ENCODE data around the gene TMF1.

The TMF1 gene

DNA sequence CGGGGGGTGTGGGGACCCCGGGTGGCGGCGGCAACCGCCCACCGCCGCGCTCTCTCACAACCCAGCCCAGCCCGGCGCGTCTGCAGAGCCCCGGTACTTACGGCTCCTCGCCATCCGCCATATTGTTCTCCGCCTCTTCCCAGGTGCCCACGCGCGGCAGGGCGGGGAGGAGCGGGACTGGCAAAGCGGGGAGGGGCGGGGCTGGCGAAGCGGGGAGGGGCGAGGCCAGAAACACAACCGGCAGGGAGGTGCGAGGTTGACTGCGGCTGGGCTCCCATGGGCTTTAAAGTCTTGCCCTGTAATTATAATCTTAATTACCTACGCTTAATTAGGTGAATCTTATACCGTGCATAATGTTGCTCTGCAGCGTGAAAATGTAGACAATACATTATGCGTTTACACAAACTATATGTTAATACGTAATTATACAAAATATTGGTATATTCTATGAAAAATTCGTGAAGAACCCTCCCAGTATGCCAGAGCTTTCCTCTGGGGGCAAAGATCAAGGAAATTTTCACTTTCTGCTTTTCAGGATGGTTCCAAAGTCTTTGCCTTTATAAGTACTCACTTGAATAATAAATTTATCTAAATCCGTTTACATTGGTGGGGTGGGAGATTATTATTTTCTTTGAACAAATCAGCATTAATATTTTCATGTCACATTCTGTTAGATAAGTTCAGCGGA is 28.2 kb upstream of the TMF1 start, which contains the start of gene UBA3:
UBA3 (minus strand) TSS at position 133 of the 688 bp plus-strand sequence; CDS start at position 121, 12 bp downstream.
- no peak for FAIRE-seq
- peak; percentile 53 for DNase-seq (ENCODE audit: low spot score)

DNA sequence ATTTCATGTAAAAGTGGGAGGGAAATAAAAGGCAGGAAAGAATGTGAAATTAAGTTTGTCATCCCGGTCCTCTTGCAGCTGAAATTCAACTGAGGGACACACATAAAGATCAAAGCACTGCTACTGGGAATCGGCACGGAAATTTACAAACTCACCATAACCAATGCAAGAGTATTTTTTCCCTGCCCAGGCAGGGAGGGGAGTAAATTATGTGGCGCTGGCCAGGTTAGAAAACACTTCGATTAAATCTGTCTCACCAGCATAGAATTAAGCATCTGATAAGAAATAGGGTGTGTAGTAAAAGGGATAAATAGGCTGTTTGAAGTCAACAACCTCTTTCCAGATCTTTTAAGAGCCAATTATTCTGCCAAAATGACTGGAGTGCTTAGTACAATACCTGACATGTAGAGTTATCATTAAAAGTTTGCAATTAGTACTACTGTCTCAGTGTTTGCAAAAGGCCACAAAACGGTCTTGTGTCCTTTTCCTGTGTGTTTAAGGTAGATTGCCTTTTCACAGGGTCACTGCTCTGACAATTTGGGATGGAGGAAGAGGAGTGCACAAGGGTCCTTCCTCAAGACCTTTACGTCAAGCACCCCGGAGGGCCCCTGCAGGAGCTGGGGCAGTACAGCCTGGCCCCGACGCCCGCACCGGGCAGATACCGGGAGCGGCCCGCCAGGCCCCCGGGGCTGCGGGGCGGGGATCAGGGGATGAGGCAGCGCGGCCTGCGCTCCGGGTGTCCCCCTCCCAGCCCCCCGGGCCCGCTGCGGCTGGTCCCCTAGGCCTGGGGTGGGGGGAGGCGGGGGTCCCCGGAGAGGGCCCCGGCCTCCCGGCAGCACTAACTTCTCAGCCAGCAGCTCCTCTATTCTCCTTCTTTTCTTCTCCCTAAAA is 27.4 kb upstream of the TMF1 start:
- no peak for FAIRE-seq
- DNase-seq (ENCODE audit: low spot score) = no peak

DNA sequence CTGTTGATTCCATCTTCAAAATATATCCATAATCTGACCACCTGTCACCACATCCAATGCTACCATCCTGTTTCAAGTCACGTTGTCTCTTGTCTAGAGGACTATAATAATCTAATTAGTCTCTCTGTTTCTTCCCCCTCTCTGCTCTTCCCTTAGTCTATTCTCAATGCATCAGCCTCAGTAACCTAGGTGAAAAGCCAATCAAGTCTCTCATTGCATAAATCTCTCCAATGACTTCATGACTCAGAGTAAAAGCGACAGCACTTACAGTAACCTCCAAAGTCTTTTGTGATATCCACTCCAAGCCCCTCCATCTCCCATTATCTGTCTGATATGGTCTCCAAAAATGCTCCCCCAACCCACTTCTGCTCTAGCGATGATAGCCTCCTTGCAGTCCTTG is 20.8 kb upstream of the TMF1 start:
- no peak for FAIRE-seq
- no peak for DNase-seq (ENCODE audit: low spot score)

DNA sequence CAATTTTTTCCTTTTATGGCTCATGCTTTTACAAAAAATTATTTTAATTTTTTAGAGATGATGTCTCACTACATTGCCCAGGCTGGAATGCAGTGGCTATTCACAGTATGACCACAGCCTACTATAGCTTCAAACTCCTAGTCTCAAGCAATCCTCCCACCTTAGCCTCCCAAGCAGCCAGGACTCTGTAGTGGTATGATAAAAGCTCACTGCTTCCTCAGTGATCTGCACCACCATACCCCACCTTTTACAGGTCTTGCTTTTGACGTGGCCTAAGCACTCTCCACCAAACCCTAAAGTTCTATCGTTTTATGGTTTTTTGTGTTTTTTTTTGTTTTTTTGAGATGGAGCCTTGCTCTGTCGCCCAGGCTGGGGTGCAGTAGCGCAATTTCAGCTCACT is 14.0 kb upstream of the TMF1 start:
- FAIRE-seq = no peak
- no peak for DNase-seq (ENCODE audit: low spot score)

DNA sequence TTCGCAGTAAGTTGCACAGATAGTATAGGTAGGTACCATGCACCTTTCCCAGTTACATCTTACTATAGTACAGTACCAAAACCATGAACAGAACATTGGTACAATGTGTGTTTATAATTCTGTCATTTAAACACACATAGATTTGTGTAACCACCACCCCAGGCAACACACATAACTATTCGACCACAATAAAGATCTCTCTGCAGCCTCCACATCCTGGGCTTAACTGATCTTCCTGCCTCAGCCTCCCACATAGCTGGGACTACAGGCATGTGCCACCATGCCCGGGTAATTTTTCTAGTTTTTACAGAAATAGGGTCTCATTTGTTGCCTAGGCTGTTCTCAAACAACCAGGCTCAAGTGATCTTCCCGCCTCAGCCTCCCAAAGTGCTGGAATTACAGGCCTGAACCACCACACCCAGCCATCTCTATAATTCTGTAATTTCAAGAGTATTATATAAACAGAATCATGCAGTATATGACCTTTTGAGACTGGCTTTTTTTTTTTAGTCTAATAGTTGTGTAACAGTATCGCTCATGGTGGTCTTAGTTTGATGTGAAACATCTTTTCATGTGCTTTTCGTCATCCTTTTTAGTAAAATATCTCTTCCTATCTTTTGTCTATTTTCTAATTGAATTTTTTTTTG is 13.3 kb upstream of the TMF1 start:
- FAIRE-seq (no peak), DNase-seq (ENCODE audit: low spot score) (no peak)

DNA sequence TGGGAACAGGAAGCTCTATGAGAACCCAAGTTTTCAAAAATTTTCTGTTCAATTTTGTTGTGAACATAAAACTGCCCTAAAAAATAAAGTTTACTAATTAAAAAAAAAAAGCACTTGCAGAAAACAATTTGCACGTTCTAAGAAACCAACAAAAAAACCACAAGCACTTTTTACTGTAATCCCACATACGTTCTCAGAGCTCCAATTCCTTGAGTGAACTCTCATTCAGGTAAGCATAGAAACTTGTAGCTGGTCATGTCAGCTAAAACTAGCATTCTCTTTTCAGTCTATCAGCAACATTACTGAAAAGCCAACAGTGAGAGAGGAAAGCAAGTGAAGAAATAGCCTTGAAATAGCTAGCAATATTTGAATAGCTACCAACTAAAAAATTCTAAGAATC is 11.5 kb upstream of the TMF1 start:
- FAIRE-seq (no peak), DNase-seq (ENCODE audit: low spot score) (no peak)

DNA sequence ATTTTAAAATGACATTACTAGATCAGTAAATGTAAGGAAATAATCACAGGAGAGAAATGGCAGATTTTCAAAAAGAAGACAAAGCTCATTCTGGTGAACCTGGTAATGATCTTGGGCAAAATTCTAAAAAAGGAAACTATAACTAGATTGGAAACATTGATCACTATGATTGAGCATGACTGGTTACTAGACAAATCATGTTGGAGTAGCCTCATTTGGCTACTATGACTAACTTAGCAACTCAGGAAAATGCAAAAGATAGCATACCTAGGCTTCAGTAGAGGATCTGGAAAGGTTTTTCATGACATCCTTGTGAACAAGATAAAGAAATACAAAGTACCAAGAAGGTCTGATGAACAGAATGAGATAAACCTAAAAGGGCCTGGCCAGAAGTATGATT is 7.6 kb upstream of the TMF1 start:
- FAIRE-seq = no peak
- no peak for DNase-seq (ENCODE audit: low spot score)

DNA sequence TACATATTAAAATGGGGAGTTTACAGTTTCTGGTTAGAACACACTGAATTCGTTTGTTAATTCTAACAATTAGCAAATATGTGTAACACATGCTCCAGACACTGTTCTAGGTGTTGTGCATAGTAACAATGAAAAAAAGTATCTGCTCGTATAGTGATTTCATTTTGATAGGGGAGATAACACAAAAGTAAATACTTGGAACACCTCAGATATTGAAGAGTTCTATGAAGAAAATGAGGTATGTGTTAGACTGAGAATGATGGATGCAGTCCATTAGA is 6.8 kb upstream of the TMF1 start:
- no peak for FAIRE-seq
- DNase-seq (ENCODE audit: low spot score) = no peak

DNA sequence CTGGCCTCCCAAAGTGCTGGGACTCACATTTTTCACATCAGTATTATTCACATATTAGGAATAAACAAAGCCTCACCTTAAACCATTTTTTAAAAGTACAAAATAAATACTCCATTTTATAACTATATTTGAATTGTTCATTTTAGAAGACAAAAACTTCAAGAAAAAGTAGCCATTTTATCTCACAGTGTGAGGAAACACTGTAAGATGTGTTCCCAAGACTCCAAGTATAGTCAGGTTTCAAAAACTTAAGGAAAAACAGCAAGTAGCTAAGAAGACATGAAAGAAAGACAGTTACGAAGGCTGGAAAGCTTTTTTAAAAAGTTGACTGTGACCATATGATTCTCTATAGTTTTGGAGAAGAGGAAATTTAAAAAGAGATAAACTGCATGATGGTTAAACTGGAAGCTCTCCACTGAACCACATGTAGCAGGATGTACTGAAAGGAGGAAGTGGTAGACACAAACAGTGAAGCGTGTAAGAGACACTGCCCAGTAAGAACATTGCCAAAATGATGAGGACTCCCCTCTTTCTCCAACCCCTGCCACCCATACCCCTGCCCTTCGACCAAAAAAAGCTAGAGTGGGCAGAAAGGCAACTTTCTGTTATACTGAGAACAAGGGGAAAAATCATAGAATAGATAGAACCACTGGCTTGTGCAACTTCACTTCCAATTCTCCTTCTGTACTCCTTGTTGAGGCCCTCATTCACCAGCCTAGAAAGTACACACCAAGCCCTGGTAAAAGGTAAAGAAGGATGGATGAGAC is 6.2 kb upstream of the TMF1 start:
- no peak for FAIRE-seq
- no peak for DNase-seq (ENCODE audit: low spot score)

DNA sequence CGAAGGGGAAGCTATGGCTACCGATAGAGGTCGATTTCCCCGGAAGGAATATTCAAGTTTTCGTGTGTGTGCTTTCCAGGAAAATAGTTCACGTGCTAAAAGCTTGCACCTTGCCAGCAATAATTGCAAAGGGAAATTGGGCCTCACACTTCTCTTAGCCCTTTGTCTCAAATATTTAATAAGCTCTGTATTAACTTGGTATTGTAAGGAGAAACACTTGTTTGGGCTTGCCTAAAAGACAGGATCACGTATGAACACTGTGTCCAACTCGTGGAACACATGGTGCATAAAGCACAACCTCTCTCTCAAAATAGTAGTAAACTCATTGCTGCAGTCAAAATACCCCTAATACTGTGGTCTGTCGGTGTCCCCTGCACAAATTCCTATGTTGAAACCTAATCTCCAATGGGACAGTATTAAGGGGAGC is 352 bp upstream of the TMF1 start:
- FAIRE-seq = no peak
- DNase-seq (ENCODE audit: low spot score) = no peak

DNA sequence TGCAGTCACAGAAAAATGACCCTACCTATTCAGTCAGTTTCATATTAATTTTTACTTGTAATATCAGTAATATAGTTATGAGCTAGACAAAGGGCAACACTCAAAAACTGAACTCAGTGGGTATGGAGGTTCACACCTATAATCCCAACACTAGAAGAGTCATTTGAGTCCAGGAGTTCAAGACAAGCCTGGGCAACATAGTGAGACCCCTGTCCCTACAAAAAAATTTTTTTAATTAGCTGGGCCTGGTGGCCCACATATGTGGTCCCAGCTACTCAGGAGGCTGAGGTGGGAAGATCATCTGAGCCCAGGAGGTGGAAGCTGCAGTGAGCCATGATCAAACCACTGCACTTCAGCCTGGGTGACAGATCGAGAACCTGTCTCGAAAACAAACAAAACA is 3.1 kb downstream of the TMF1 start:
- FAIRE-seq = no peak
- no peak for DNase-seq (ENCODE audit: low spot score)

DNA sequence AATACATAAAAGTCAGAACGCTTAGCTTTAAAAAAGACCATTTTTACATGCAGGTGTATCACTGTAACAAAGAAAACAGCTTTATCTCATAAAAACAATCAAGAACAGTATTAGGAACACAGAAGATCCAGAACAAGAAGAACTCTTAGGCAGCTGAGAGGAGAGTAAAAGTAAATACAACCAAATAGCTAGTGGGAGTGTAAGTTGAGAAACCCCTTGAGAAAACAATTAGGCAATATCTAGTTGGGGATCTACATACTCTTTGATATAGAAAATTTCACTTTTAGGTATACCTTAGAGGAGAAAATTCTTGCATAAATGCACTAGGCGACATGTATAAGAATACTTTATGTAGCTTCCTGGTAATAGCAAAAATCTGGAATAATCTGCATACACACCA is 7.5 kb downstream of the TMF1 start:
- no peak for DNase-seq (ENCODE audit: low spot score)
- no peak for FAIRE-seq

DNA sequence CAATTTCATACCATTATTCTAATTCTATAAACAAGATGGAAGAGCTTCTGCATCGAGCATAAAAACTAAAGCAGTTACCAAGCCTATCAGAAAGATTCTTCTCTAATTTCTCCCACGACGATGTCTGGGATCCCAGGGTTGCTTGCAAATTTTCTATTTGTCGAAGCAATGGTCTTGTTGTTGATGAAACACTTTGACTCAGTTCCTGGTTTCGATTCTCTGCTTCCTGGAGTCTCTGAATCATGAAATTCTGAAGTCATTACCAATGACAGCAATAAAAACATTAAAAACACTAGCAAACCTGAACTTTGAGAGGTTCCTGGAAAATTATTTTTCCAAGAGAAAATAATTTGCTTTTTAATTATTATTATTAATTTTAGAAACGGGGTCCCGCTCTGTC is 18.7 kb downstream of the TMF1 start:
- FAIRE-seq = peak; percentile 29
- peak; percentile 53 for DNase-seq (ENCODE audit: low spot score)

DNA sequence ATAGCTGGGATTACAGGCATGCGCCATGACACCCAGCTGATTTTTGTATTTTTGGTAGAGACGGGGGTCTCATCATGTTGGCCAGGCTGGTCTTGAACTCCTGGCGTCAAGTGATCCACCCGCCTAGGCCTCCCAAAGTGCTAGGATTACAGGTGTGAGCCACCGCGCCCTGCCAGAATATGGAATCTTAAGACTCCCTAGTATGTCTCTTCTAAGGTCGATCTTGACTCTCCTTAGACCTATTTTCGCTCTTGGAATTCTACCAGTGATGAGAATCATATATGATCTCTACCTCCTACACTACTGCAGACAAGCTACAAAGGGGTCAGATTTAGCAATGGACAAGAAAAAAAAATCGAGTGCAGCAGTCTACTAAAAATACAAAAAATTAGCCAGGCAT is 19.4 kb downstream of the TMF1 start:
- FAIRE-seq = no peak
- DNase-seq (ENCODE audit: low spot score) = no peak

DNA sequence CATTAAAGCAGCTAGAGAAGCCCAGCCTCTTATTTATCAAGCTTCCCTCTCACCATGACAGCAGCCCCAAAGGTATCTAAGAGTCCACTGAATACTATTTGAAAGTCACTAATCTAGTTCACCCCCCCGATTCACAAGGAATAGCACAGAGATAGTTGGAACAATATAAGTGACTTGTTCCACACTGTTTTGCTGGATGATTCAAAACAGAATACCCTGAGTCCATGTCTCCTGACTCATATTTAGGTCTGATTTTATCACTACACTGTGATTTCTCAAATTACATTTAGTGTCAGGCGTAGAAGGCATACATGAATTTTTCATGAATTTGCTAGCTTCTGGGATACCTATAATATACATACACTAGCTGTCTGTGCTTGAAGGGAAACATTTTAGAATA is 20.0 kb downstream of the TMF1 start:
- FAIRE-seq (no peak), DNase-seq (ENCODE audit: low spot score) (no peak)

DNA sequence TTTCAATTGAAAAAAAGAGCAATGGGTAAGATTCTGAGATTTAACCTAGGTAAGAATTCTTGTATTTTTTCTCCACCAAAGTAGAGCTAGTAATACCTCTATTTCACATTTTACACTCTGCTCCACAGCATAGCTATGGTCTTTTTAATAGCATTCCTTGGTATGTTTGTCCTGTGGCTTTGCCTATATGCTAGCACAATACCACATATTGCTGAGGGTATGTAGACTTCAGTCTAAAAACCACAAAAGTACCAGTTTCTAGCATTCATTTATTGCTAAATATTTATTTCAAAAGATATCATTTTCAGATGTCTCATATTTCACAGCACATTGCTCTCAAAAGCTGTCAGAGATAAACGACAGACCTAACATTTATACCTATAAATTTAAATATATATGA is 20.5 kb downstream of the TMF1 start:
- DNase-seq (ENCODE audit: low spot score) (no peak), FAIRE-seq (no peak)

DNA sequence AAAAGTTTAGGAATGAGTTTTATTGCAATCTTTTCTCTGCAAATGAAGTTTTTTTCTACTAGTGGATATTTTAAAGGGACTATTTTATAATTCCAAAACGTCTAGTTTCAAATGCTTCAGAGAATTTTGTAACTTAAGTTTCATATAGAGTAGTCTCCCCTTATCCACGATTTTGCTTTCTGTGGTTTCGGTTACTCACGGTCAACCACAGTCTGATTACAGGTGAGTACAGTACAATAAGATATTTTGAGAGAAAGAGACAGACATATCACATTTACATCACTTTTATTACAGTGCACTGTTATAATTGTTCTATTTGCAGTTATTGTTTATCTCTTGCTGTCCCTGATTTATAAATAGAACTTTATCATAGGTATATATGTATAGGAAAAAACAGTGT is 31.3 kb downstream of the TMF1 start:
- no peak for DNase-seq (ENCODE audit: low spot score)
- FAIRE-seq = no peak

DNA sequence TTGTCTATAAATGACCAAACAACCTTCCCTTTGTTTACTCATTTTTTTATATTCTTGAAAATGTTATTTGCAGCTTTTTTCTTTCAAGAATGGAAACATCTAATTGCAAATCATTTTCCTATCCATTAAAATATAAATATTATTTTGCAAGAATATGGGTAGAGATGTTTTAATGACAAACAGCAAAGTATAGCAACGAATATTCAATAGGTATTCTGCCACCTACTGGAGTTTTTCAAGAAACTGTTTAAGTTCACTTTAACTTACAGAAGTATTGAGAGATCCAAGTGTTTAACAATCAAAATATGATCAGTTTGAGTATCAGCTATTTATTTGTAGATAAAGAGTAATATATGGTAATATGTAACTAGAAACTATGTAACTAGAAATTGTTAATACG is 31.7 kb downstream of the TMF1 start:
- FAIRE-seq = peak; percentile 78
- no peak for DNase-seq (ENCODE audit: low spot score)

DNA sequence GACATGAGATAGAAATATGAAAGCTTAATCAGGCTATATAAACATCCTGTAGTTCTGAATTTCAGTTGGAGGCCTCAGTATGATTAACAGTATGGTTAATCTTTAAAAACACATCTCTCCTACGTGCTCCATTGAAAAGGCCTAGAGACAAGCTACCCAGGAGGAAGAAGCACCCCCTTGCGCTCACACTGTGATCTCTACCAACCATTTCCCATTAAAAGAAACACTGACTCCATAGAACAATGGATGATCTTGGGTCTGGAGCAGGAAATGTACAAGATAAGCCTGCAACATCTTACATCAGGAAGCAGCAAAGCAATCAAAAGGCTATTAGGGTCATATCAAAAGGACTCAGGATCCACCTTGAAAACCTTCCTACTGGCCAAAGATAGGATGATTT is 35.2 kb downstream of the TMF1 start:
- peak; percentile 83 for FAIRE-seq
- peak; percentile 63 for DNase-seq (ENCODE audit: low spot score)

DNA sequence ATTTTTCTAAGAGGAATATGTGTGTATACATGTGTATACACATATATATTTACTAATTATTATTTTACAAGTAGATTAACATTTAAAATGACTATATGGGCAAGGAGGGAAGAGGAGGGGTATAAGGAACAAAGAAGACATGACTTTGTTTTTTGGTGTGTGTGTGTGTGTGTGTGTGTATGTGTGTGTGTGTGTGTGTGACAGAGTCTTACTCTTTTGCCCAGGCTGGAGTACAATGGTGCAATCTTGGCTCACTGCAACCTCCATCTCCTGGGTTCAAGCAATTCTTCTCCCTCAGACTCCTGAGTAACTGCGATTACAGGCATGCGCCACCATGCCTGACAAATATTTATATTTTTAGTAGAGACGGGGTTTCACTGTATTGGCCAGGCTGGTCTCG is 36.0 kb downstream of the TMF1 start:
- FAIRE-seq (no peak), DNase-seq (ENCODE audit: low spot score) (no peak)

DNA sequence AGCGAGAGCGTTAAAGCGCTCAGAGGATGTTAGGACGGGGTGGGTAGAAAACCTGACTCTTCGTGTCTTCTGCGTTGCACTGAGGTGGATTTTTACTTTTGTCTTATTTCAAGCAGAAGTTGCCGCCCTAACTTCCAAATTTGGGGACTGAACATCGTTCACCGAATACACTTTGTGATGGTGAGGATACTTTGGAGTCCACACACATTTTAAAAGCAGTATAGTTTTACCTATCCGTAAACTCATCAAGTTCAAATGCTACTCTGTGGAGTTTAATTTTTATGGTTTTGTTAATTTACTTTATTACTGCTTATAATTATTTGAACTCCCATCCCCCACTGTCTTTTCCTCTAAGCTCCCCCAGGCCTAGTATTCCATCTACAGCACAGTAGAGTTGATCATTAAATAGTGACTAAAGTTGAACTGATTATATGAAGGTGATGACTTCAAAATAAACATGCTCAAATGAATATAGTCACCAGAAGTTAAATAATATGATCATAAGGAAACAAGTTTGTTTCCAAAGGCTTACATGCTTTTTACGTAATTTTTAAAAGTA is 38.0 kb downstream of the TMF1 start:
- DNase-seq (ENCODE audit: low spot score) = peak; percentile 31
- peak; percentile 75 for FAIRE-seq
